GM12891 (cell line): Measurements from ENCODE around the gene MYH9.

Experiments
- POLR2A ChIP-seq: IDR thresholded peaks from 2 replicates; pipeline ENCODE4 v1.6.1; 2011; ENCODE audit warnings: low read depth, low read length, control low read depth
- POLR2AphosphoS5 ChIP-seq: IDR thresholded peaks from 2 replicates; pipeline ENCODE4 v1.6.1; 2011; ENCODE audit warnings: low read depth, low read length, control low read depth
- TAF1 ChIP-seq: IDR thresholded peaks from 2 replicates; pipeline ENCODE4 v1.6.1; 2011; ENCODE audit warnings: low read depth, low read length, control low read depth

GRCh38 chr22:36351921-36352802 lies 35.6 kb downstream of the MYH9 start:
- TF ChIP-seq POLR2A (no peak), TAF1 (no peak), POLR2AphosphoS5 (no peak; the same call in 1 of the 2 replicates)
